NCI-H1436 (cell line): ENCODE measurements around the gene CACNA1D.

Experiments
- DNase-seq: peaks from one replicate; lab custom pipeline; 2025; lab: John Stamatoyannopoulos, UW

CACNA1D gene

GRCh38 chr3:53753518-53754183 is 259.2 kb downstream of the CACNA1D start:
- no peak for DNase-seq

GRCh38 chr3:53754325-53754724 is 259.9 kb downstream of the CACNA1D start:
- no peak for DNase-seq

GRCh38 chr3:53758846-53759245 is 264.4 kb downstream of the CACNA1D start:
- no peak for DNase-seq

GRCh38 chr3:53763353-53763752 is 268.9 kb downstream of the CACNA1D start:
- DNase-seq = no peak

GRCh38 chr3:53764026-53764775 is 269.8 kb downstream of the CACNA1D start:
- no peak for DNase-seq

GRCh38 chr3:53765753-53766152 is 271.3 kb downstream of the CACNA1D start:
- no peak for DNase-seq

- no peak for DNase-seq
Measured at GRCh38 chr3:53766706-53767105, 272.3 kb downstream of the CACNA1D start.

- DNase-seq = no peak
Measured at GRCh38 chr3:53768478-53769459, 274.4 kb downstream of the CACNA1D start.

GRCh38 chr3:53772562-53772961 is 278.2 kb downstream of the CACNA1D start:
- no peak for DNase-seq

- DNase-seq = no peak
Measured at GRCh38 chr3:53773021-53773436, 278.6 kb downstream of the CACNA1D start.

- no peak for DNase-seq
Measured at GRCh38 chr3:53773611-53774368, 279.4 kb downstream of the CACNA1D start.

GRCh38 chr3:53774414-53774813 is 280.0 kb downstream of the CACNA1D start:
- no peak for DNase-seq

GRCh38 chr3:53775018-53775417 is 280.6 kb downstream of the CACNA1D start:
- no peak for DNase-seq

- DNase-seq = no peak
Measured at GRCh38 chr3:53775834-53776251, 281.4 kb downstream of the CACNA1D start.

- DNase-seq = no peak
Measured at GRCh38 chr3:53776494-53777101, 282.2 kb downstream of the CACNA1D start.

GRCh38 chr3:53777468-53777867 is 283.1 kb downstream of the CACNA1D start:
- no peak for DNase-seq

- no peak for DNase-seq
Measured at GRCh38 chr3:53778153-53778552, 283.7 kb downstream of the CACNA1D start.

GRCh38 chr3:53780171-53780570 is 285.8 kb downstream of the CACNA1D start:
- DNase-seq = no peak

- DNase-seq = no peak
Measured at GRCh38 chr3:53780806-53781205, 286.4 kb downstream of the CACNA1D start.

GRCh38 chr3:53787016-53787415 is 292.6 kb downstream of the CACNA1D start:
- no peak for DNase-seq

GRCh38 chr3:53788038-53788437 is 293.6 kb downstream of the CACNA1D start:
- DNase-seq = no peak
